Ishikawa (cell line): Measurements from ENCODE around the gene DUSP14.

Experiments
- CEBPB ChIP-seq: IDR thresholded peaks from 2 replicates; pipeline ENCODE4 v1.6.1; 2012
- CREB1 ChIP-seq: IDR thresholded peaks from 2 replicates; pipeline ENCODE4 v1.6.1; 2012; ENCODE audit warnings: low read depth
- EGR1 ChIP-seq: IDR thresholded peaks from 2 replicates; pipeline ENCODE4 v1.6.1; 2012
- EP300 ChIP-seq: IDR thresholded peaks from 2 replicates; pipeline ENCODE4 v1.6.1; 2012; ENCODE audit warnings: borderline replicate concordance
- FOXM1 ChIP-seq: IDR thresholded peaks from 2 replicates; pipeline ENCODE4 v1.6.1; 2012; ENCODE audit warnings: low read depth, borderline replicate concordance
- NFIC ChIP-seq: IDR thresholded peaks from 2 replicates; pipeline ENCODE4 v1.6.1; 2012
- RAD21 ChIP-seq: IDR thresholded peaks from 2 replicates; pipeline ENCODE4 v1.6.1; 2012; ENCODE audit warnings: low read depth
- TAF1 ChIP-seq: IDR thresholded peaks from 2 replicates; pipeline ENCODE4 v1.6.1; 2012; ENCODE audit warnings: low read depth, mild to moderate bottlenecking
- TCF12 ChIP-seq: IDR thresholded peaks from 2 replicates; pipeline ENCODE4 v1.6.1; 2012; ENCODE audit warnings: low read depth
- TEAD4 ChIP-seq: IDR thresholded peaks from 2 replicates; pipeline ENCODE4 v1.6.1; 2012
- USF1 ChIP-seq: IDR thresholded peaks from 2 replicates; pipeline ENCODE4 v1.6.1; 2012
- YY1 ChIP-seq: IDR thresholded peaks from 2 replicates; pipeline ENCODE4 v1.6.1; 2012; ENCODE audit warnings: low read depth
- ZBTB7A ChIP-seq: IDR thresholded peaks from 2 replicates; pipeline ENCODE4 v1.6.1; 2012; ENCODE audit warnings: low read depth
- TF ChIP-seq, protein P1 (sequence below): IDR thresholded peaks from 2 replicates; pipeline ENCODE4 v1.6.1; 2012
- TF ChIP-seq, protein P2 (sequence below): IDR thresholded peaks from 2 replicates; pipeline ENCODE4 v1.6.1; 2012; ENCODE audit warnings: low read depth, mild to moderate bottlenecking

Gene DUSP14

DNA sequence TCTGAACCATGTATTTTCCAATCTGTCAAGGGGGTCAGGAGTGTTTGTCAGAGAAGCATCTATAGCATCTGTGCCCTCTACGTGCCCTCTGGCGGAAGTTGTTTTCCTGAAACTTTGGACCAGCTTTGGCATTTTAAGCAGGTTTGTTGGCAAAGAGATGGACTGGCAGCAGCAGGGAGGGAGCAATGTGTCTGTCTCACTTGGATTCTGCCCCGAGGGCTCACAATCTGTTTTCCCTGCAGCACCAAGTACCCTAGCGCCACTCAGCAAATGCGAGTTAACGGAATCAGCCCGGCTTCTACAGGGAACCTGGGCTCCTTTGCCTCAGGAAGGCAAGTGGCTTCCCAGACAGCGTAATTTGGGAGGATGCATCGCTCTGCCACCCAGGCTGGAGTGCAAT lies 17.4 kb downstream of the DUSP14 start:
- TF ChIP-seq USF1 (no peak), EP300 (no peak), YY1 (no peak), CEBPB (no peak), TAF1 (no peak), NFIC (no peak), RAD21 (no peak), TCF12 (no peak), CREB1 (no peak)
- TF ChIP-seq, protein P1, sequence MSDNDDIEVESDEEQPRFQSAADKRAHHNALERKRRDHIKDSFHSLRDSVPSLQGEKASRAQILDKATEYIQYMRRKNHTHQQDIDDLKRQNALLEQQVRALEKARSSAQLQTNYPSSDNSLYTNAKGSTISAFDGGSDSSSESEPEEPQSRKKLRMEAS: no peak

GRCh38 chr17:37510056-37510455 lies 20.4 kb downstream of the DUSP14 start:
- TF ChIP-seq, protein P2, sequence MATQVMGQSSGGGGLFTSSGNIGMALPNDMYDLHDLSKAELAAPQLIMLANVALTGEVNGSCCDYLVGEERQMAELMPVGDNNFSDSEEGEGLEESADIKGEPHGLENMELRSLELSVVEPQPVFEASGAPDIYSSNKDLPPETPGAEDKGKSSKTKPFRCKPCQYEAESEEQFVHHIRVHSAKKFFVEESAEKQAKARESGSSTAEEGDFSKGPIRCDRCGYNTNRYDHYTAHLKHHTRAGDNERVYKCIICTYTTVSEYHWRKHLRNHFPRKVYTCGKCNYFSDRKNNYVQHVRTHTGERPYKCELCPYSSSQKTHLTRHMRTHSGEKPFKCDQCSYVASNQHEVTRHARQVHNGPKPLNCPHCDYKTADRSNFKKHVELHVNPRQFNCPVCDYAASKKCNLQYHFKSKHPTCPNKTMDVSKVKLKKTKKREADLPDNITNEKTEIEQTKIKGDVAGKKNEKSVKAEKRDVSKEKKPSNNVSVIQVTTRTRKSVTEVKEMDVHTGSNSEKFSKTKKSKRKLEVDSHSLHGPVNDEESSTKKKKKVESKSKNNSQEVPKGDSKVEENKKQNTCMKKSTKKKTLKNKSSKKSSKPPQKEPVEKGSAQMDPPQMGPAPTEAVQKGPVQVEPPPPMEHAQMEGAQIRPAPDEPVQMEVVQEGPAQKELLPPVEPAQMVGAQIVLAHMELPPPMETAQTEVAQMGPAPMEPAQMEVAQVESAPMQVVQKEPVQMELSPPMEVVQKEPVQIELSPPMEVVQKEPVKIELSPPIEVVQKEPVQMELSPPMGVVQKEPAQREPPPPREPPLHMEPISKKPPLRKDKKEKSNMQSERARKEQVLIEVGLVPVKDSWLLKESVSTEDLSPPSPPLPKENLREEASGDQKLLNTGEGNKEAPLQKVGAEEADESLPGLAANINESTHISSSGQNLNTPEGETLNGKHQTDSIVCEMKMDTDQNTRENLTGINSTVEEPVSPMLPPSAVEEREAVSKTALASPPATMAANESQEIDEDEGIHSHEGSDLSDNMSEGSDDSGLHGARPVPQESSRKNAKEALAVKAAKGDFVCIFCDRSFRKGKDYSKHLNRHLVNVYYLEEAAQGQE: no peak
- no peak for TF ChIP-seq CREB1

DNA sequence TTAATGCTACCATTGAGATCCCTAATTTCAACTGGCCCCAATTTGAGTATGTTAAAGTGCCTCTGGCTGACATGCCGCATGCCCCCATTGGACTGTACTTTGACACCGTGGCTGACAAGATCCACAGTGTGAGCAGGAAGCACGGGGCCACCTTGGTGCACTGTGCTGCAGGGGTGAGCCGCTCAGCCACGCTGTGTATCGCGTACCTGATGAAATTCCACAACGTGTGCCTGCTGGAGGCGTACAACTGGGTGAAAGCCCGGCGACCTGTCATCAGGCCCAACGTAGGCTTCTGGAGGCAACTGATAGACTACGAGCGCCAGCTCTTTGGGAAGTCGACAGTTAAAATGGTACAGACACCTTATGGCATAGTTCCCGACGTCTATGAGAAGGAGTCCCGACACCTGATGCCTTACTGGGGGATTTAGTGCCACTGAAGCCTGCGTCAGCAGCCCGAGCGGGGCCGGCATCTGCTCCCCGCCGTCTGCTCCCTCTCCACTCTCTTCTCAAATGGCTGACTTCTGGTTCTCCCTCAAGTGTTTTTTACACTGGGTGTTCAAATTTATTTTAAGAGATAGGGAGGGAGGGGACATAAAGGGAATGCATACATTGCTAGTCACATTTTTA lies 22.9 kb downstream of the DUSP14 start:
- TF ChIP-seq TAF1: no peak

DNA sequence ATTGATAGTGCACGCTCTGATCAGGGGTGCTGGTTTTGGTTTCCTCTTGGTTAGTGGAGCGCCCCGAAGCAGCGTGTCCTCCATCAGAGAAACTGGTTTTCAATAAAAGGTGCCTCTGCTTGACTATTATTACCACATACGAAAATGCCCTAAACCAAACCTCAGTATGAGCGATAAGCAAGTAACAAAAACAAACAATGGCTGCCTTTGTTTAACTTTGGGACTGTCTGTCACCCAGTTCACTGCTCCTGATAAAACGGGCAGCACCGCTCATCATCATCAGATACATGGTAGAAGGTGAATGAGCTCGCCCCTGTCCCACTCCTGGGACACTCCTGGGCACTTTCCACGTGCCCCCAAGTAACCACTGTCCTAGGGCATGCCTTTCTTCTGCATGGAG lies 24.0 kb downstream of the DUSP14 start:
- TF ChIP-seq CREB1 (no peak), ZBTB7A (no peak), RAD21 (no peak), NFIC (no peak), YY1 (no peak), EP300 (no peak), USF1 (no peak), CEBPB (no peak), TAF1 (no peak), TCF12 (no peak), EGR1 (no peak), TEAD4 (no peak), FOXM1 (no peak)
- TF ChIP-seq, protein P2: no peak
- TF ChIP-seq, protein P1: no peak

GRCh38 chr17:37516127-37516571 lies 26.5 kb downstream of the DUSP14 start:
- no peak for TF ChIP-seq TCF12
- no peak for TF ChIP-seq FOXM1

GRCh38 chr17:37517881-37518280 lies 28.2 kb downstream of the DUSP14 start:
- no peak for TF ChIP-seq TAF1
- TF ChIP-seq EP300: no peak
- no peak for TF ChIP-seq USF1
- TF ChIP-seq CREB1: no peak

- TF ChIP-seq ZBTB7A: no peak
- TF ChIP-seq USF1: no peak
- TF ChIP-seq EGR1: no peak
Observed at GRCh38 chr17:37518826-37519225, 29.1 kb downstream of the DUSP14 start.
